Tibial nerve (tissue), 4 donors: ENCODE data around the gene SPTBN5. TPM values are rescaled to one million over a fixed set of nuclear protein-coding genes. Genes with fewer than 3 reads are reported as not detected.

Experiments used
- DNase-seq, 2 donors: peaks; one replicate each; pipeline ENCODE4 v3.0.0-alpha.2; 2019; ENCODE audit warnings: low spot score in 2 of 2
- H3K27ac ChIP-seq, 4 donors: fragments of 200-600 bp; sonication (generic) in 3 of 4; one replicate each; pipeline ENCODE4 v1.5.1; 2017 to 2019; ENCODE audit warnings: mild to moderate bottlenecking in 1 of 4
- H3K27me3 ChIP-seq, 2 donors: fragments of 200-600 bp; sonication (generic) in 1 of 2; one replicate each; pipeline versions ENCODE4 v1.5.1 to v1.6.0; 2017 to 2019
- H3K36me3 ChIP-seq, 3 donors: fragments of 200-600 bp; sonication (generic); one replicate each; pipeline ENCODE4 v1.5.1; 2018 to 2019
- H3K4me1 ChIP-seq, 4 donors: fragments of 200-600 bp; sonication (generic) in 3 of 4; one replicate each; pipeline ENCODE4 v1.5.1; 2017 to 2019
- H3K4me3 ChIP-seq, 4 donors: fragments of 200-600 bp; sonication (generic) in 3 of 4; one replicate each; pipeline ENCODE4 v1.5.1; 2017 to 2019; ENCODE audit warnings: mild to moderate bottlenecking in 1 of 4, moderate library complexity in 1 of 4
- H3K9me3 ChIP-seq, 4 donors: fragments of 200-600 bp; sonication (generic) in 3 of 4; one replicate each; pipeline ENCODE4 v1.5.1; 2017 to 2019
- CTCF ChIP-seq, 5 experiments: fragments of 200-600 bp in 3 of 5; fragments of 450-650 bp in 2 of 5; sonication (generic) in 3 of 5; IDR thresholded peaks; one replicate each; pipeline ENCODE4 v1.5.1; 2016 to 2019; ENCODE audit warnings: antibody characterized with exemption in 5 of 5, mild to moderate bottlenecking in 3 of 5, moderate library complexity in 2 of 5
- EP300 ChIP-seq, 2 donors: sonication (generic); formaldehyde crosslinking; IDR thresholded peaks; one replicate each; pipeline ENCODE4 v1.6.1; 2017; ENCODE audit warnings: antibody characterized with exemption in 2 of 2, mild to moderate bottlenecking in 1 of 2
- POLR2A ChIP-seq, 2 donors: fragments of 450-650 bp; IDR thresholded peaks; one replicate each; pipeline ENCODE4 v1.6.1; 2017; ENCODE audit warnings: antibody characterized with exemption in 2 of 2, mild to moderate bottlenecking in 2 of 2, moderate library complexity in 2 of 2
- WGBS, 2 donors: methylation state at CpG; one replicate each; pipeline ENCODE4 v1.1.5; 2018; 5-methylcytosine and 5-hydroxymethylcytosine counted together
- total RNA-seq, 4 donors: library from RNA; depleted of rRNA; stranded (reverse); fragments of >200 nt; gene quantifications; one replicate each; pipeline ENCODE4 v1.1.0, GENCODE V29; 2016

SPTBN5 gene
- total RNA-seq, 4 donors from 2014 or later, result 16.5 to 34.5 (median 19.9) TPM

- Histone ChIP-seq H3K4me1 (peaks cover 0 to 25% (median 4%) of the 10 kb centered on the region in 4 donors), H3K27me3 (no peaks in the 10 kb centered on the region), H3K4me3 (no peak overlapping the region), H3K9me3 (no peaks in the 10 kb centered on the region), H3K27ac (peak overlapping the region in 1 of 4 donors; percentile 50), H3K36me3 (peaks cover 0 to 42% (median 9%) of the 10 kb centered on the region in 3 donors)
- WGBS, 2 donors, result 88 to 91% methylated on average over 5 of the region's 5 CpGs
- TF ChIP-seq POLR2A (IDR thresholded peaks at IDR 0.05) (no peak), CTCF (IDR thresholded peaks at IDR 0.05) (no peak), EP300 (IDR thresholded peaks at IDR 0.05) (no peak)
- DNase-seq, result no peak
Measured at GRCh38 chr15:41810651-41811431, 83.0 kb downstream of the SPTBN5 start.

DNA sequence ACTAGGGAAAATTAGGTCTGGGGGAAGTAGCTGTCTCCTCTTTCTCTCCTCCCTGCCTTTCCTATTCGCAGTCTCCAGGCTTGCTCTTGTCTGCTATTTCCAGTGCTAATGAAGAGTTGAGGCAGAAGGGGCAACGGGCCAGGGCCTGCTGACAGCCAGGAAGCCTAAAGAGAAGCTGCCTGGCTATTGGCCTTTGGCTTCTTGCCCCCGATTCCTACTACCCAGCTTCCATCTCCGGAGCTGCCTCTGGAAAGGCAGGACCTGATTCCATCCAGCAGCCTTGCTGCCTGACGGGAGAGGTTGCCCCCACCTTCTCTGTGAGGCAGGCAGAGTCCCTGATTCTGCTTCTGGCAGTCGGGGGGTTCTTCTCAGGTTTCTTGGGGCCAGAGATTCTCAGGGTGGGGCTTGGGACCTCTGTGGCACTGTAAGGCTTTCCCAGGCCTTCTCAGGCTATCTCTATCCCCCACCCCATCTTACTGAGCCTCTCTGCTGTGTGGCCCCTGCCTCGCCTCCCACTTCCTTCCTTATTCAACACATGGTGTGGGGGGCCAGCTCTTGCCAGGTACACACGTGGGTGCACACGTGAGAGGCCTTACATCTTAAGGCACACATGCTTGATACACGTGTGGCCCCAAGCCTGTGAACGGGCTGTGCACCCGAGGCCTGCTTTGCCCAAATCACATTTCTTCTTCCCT lies 84.2 kb downstream of the SPTBN5 start:
- Histone ChIP-seq H3K36me3 (peaks cover 0 to 38% (median 9%) of the 10 kb centered on the region in 3 donors), H3K4me3 (no peak overlapping the region), H3K9me3 (no peaks in the 10 kb centered on the region), H3K27ac (peak overlapping the region in 2 of 4 donors; percentile 28 to 38), H3K4me1 (peaks cover 0 to 36% (median 4%) of the 10 kb centered on the region in 4 donors), H3K27me3 (no peaks in the 10 kb centered on the region)
- TF ChIP-seq EP300 (IDR thresholded peaks at IDR 0.05) (no peak), POLR2A (IDR thresholded peaks at IDR 0.05) (no peak), CTCF (IDR thresholded peaks at IDR 0.05) (no peak)
- DNase-seq, result no peak
- 62 to 76% methylated on average over 12 of the region's 12 CpGs for WGBS, 2 donors

DNA sequence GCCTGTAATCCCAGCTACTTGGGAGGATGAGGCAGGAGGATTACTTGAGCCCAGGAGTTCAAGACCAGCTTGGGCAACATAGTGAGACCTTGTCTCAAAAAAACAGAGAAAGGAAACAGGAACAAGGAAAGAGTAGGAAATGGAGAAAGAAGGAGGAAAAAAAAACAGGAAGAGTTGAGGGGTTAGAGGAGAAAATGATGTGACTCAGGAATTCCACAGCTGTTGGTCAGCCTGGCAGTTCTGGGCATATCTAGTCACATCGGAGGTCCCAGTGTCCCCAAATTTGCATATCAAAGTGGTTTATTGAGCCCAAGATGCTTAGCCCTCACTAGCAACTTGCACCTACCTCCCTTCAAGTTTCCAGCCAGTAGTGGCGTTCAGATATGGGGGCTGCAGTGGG lies 84.7 kb downstream of the SPTBN5 start:
- Histone ChIP-seq H3K36me3 (peaks cover 0 to 33% (median 9%) of the 10 kb centered on the region in 3 donors), H3K27ac (peak overlapping the region in 1 of 4 donors; percentile 38), H3K4me1 (peaks cover 0 to 42% (median 4%) of the 10 kb centered on the region in 4 donors), H3K4me3 (no peak overlapping the region), H3K27me3 (no peaks in the 10 kb centered on the region), H3K9me3 (no peaks in the 10 kb centered on the region)
- TF ChIP-seq CTCF (IDR thresholded peaks at IDR 0.05), result no peak
- no peak for TF ChIP-seq POLR2A (IDR thresholded peaks at IDR 0.05)
- TF ChIP-seq EP300 (IDR thresholded peaks at IDR 0.05), result no peak
- WGBS, 2 donors, result 68 to 80% methylated on average over 2 of the region's 2 CpGs
- DNase-seq, result no peak

DNA sequence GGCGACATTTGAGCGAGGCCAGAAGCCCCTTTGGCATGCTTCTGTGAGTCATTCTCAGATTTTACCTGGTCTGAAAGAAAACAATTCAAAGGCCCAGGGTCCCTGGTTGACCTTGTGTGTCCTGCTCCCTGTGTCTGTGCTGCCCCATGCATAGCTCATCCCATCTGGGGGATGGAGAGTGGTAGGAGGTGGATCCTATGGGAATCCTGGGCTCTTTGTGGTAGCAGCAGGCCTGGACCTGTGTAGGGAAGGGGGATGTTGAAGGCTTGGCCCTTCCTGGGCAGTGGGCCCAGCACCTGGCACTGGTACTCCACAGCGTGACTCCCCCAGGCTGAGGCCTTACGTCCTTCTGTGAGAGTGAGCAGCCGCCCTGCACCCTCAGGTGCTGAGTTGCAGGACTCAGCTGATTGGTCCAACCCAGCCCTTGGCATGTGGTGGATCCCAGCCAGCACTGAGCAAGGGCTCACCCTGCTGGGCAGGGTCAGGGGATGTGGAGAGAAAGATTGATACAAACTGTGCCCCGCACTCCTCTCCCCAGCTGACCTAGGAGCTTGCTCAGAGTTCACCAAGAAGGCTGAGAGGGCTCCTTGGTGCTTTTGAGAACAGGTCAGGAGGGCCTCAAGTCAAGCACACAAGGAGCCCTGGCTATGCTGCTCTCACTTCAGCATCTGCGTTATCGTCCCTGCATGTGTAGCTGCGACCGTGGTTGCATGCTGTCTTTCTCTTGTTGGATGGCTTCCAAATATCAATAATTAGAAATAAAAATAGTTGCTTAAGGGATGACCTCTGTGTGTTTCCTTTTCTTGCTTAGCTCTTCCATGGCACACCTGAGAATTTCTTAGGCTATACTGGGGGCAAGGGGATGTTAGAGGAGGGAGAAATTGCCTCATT lies 87.3 kb downstream of the SPTBN5 start:
- Histone ChIP-seq H3K9me3 (no peaks in the 10 kb centered on the region), H3K27me3 (no peaks in the 10 kb centered on the region), H3K4me1 (peaks cover 0 to 39% (median 4%) of the 10 kb centered on the region in 4 donors), H3K36me3 (peaks cover 0 to 13% (median 0%) of the 10 kb centered on the region in 3 donors), H3K27ac (peak overlapping the region in 2 of 4 donors; percentile 6 to 67), H3K4me3 (no peak overlapping the region)
- TF ChIP-seq EP300 (IDR thresholded peaks at IDR 0.05), result no peak
- no peak for TF ChIP-seq POLR2A (IDR thresholded peaks at IDR 0.05)
- TF ChIP-seq CTCF (IDR thresholded peaks at IDR 0.05), result no peak
- DNase-seq, result no peak
- 85 to 88% methylated on average over 10 of the region's 10 CpGs for WGBS, 2 donors
